GM18508 (cell line): ENCODE measurements around the gene RIPOR3.
"Not testable (repeated sequence)": the region's sequence is repeated elsewhere in the genome, so short reads cannot be mapped to it uniquely, and the experiment has no call there.

Source experiments
- ATAC-seq: cut with Tn5 transposase; IDR thresholded peaks from one replicate; pipeline ENCODE4 v1.9.1; 2021; ENCODE audit warnings: moderate number of reproducible peaks; ENCODE audit not compliant: insufficient read depth, unreplicated experiment

RIPOR3 gene

DNA sequence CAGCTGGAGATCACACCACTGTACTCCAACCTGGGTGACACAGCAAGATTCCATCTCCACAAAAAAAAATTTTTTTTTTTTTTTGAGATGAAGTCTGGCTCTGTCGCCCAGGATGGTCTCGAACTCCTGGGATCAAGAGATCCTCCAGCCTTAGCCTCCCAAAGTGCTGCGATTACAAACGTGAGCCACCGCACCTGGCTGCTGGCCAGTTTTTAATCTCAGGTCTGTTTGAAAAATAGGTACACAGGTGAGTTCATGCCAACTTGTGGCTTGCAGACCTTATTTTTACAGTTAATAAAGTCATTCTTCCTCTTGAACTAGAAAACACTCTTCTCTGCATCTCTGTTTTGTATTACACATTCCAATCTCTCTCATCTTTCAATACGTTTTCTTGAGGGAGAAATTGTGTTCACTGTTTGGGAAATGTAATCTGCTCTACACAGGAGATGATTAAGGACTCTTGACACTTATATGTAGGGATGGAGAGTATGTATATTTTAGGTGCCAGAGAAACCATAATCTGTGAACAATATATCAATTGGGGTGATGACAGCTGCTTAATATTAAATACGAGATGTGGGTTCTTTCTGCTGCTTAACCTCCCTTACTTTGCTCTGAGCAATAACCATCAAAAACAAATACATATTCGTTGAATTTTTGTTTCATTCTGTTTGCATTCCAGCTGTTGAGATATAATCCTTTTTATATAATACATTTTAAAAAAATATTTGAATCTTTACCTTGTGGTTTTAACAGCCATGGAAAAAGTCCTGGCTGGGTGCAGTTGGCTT lies 17.7 kb upstream of the RIPOR3 start:
- no peak for ATAC-seq

DNA sequence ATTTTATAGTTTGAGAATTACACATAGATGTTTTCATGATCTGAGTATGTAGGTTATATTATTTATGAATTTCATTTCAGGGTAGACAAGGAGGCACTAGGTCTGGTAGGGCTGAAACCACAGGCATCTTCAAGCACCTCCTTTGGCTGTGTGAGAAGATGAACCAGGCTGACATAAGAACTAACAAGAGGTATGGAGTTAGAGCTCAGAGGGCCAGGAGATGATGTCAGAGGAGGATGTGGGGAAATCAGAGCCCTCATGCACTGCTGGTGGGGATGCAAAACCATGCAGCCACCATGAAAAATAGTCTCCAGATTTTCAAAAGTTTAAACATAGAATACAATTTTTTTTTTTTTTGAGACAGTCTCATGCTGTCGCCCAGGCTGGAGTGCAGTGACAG lies 13.6 kb upstream of the RIPOR3 start:
- no peak for ATAC-seq

DNA sequence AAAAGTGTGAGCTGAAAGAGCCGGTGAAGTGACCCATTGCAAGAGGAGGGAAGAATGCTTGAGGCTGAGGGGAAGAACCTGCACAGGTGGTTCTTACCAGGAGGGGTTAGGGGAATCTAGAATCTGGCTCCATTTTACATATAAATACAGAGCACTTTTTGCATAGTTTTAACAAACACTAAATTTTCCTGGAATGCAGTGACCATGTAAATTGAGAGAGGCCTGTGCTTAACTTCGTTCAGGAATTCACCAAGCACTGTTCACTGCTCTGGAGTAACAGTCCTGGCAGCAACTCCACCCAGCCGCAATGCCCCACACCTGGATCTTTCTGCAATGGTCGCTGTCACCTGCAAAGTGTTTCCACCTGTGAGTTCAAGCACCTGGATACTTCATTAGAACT lies 13.2 kb upstream of the RIPOR3 start:
- ATAC-seq, result no peak

DNA sequence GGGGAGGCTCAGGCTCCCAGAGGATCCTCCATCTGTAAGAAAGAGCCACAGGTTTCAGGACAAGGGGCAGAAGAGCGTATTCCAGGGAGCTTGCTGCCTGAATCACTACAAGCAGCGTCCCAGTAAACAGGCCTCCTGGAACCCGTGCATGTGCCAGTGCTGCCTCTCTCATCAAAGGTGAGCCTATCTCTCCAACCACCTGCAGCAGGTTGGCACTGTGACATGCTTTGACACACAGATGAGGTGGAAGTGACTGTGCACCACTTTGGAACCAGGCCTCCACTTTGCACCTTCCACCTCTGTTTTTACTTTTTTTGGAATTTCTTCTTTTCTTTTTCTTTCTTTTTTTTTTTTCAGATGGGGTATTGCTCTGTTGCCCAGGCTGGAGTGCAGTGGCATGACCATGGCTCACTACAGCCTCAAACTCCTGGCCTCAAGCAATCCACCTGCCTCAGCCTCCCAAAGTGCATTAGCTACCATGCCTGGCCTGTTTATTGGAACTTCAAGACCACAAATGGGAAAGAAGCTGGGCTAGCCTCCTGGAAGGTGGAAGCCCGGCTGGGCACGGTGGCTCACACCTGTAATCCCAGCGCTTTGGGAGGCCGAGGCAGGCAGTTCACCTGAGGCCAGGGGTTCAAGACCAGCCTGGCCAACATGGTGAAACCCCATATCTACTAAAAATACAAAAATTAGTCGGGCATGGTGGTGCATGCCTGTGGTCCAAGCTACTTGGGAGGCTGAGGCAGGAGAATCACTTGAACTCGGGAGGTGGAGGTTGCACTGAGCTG lies 12.5 kb upstream of the RIPOR3 start:
- not testable (repeated sequence) for ATAC-seq

DNA sequence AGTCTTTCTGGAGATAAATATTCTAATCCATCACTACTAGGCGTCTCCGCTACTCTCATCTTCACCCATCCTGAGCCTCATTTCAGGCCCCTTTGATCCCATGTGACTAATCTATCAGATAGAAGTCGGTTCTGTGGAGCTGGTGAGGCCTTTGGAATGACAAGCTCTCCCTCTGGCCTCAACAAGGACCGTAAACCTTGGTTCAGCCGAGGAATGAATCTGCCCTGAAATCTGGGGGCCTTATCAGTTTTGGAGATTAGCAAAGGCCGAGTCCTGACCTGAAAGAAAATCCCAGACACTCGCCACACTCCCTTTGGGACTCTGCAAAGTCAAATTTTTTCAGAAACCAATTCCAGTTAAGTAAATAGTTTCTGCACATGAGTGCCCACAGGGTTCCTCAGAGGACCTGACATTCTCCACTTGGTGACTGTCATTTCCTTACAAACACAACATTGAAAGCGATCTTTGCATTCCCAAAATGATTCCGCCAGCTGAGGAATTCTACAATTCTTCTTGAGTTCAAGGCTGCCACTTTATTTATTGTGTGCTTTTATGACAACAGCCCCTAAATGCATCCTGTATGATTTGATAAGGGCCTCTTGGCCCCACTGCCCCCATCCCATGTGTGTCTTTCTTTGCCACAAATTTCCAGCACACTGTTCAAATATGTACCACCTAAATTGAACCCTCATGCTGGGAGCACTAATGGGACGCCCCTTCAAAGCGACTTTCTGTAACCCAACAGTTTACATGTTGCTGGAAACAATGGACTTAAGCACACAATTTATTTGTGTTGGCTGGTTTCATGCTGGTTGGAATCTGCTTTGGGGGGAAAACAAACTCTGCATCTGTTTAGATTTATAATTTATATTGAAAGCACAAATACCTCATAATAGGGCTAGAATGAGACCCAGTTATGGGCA lies 10.0 kb upstream of the RIPOR3 start:
- ATAC-seq, result no peak

DNA sequence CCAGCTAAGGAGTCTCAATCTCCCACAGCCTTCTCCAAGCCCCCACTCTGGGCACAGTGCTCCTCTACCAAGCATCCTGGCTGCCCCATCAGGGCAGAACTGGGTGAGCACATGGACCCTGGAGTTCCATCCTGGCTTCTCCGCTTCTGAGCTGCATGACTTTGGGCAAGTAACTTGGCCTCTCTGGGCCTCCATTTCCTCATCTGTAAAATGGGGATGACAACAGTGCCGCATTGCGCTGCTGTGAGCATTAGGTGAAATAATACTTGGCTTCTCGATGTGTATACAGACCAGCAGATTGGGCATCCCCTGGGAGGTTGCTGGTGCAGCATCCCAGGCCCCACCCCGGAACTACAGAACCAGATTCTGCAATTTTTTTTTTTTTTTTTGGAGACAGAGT lies 8.3 kb upstream of the RIPOR3 start:
- no peak for ATAC-seq

DNA sequence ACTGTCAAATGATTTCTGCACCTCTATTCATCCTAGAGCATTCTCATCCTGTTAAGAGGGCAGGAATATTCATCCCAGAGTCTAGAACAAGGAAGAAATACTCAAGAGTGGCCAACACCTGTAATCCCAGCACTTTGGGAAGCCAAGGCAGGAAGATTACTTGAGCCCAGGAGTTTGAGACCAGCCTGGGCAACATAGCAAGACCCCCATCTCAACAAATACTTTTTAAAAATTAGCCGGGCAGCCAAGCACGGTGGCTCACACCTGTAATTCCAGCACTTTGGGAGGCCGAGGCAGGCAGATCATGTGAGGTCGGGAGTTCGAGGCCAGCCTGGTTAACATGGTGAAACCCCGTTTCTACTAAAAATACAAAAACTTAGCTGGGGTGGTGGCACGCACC lies 6.9 kb upstream of the RIPOR3 start:
- not testable (repeated sequence) for ATAC-seq

DNA sequence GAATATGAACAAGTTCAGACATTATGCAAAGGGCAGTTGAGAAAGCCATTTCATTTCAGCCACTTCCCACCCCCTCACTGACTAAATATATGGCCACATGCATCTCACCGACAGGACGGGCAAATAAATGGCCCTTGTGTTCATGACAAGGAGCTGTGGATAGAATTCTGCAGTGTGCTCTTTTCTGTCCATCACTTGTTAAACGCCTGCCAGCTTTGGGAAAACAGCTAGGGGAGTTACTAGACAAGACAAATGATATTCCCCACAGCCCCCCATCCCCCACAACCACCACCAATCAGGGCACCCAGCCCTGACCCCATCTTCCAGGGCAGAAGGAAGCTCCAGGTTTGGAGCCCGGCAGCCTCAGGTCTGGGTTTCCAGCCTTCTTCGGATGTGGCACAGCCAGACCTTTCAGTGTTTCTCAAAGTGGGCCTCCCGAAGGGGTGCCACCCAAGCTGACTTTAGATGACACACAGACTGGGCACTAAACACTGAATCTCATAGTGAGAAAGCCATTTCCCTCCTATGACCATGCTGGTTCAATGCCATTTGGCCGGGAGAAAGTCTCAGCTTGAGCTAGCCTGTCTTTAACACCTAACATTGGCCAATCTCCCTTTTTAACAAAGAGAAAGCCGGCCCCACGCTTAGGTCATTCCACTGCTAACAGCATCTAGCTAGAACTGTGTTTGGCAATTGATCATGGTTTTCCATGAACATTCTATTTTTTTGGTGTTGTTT lies 4.0 kb upstream of the RIPOR3 start:
- ATAC-seq, result no peak

DNA sequence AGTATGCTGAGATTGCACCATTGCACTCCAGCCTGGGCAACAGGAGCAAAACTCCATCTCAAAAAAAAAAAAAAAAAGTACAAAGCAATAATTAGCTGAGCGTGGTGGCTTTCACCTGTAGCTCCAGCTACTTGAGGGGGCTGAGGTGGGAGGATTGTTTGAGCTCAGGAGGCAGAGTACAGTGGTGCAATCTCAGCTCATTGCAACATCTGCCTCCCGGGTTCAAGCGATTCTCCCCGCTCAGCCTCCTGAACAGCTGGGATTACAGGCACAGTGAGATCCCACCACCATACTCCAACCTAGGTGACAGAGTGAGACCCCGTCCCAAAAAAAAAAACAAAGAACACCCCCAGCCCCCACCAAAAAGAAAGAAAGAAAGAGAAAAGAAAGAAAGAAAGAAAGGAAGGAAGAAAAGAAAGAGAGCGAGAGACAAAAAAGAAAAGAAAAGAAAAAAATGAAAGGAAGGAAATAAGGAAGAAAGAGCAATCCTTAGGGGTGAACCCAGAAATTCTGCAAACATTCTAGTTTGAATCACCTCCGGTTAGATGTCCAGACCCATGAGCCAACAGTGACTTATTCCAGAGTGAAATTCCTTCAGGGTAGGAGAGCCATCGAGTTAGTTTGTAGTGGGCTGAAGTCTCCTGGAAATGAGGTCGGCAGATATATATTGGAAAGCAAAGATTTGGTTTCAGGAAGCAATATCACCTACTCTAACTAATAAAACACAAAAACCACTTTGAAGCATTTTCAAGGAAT lies 3.2 kb upstream of the RIPOR3 start:
- no peak for ATAC-seq

DNA sequence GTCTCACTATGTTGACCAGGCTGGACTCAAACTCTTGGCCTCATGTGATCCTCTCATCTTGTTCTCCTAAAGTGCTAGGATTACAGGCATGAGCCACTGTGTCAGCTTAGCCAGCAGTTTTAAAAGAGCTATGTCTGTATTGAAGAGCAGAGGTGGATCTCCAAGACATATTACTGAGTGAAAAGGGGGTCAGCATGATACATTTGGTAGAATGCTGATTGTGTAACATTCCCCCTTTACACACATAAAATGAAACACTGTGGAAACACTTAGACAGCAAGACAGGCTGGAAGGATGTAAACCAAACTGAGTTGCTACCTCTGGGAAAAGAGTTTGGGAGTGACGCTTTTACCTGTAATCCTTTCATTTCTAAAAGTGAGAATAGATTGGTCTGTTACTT lies 1.7 kb upstream of the RIPOR3 start:
- no peak for ATAC-seq

DNA sequence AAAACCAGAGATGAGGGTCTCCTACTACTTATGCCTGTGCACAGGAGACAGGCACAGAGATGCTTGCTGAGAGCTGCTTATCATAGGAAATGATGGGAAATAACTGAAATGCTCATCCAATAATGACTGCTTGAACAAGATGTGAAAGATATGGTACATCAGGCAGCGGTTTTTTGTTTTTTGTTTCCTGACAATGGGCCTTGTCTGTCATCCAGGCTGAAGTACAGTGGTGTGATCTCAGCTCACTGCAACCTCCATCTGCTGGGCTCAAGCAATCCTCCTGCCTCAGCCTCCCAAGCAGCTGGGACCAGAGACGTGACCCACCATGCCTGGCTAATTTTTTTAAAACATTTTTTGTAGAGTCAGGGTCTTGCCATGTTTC lies 1.2 kb upstream of the RIPOR3 start:
- no peak for ATAC-seq

DNA sequence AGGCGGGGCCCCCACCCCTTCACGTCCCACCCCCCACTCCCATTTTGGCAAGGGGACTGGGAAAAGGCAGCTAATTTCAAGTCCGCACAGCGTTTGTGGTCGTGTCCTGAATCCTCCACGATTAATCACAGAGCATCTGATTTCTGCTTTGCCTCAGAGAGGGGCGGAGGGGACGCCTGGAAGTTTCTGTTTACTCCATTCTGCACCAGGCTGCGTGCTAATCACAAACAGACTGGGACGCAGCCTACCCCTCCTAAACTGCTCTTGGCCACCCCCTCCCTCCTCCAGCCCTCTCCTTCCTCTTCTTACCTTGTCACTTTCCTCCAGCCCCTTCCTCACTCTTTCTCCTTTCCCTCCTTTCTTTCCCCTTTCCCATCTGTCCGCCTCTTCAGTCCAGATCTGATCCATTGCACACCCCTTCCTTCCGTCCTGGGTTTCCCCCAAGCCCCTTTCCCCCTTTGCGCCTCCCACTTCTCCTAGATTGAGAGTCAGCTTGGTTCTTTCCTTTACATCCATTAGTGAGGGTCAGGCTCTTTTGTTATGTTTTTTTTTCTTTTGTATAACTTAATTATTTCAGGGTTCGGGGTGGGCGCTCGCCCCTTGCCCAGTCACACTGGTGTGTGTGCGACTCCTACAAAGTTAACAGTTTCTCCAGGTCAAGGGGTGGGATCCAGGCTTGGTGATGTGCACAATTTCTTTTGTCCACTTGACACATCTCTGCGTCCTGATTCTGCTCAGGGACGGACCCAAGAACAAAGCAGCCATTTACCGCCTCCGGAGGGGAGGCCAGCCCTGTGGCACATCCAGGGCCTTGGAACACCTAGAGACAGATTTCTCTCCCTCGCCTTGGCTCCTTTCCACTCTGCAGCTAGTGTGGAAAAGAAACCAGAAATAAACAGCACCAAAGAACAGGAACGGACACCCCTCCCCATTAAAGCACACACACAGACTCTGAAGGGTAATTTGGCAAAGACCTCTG lies 520 bp upstream of the RIPOR3 start:
- no peak for ATAC-seq

DNA sequence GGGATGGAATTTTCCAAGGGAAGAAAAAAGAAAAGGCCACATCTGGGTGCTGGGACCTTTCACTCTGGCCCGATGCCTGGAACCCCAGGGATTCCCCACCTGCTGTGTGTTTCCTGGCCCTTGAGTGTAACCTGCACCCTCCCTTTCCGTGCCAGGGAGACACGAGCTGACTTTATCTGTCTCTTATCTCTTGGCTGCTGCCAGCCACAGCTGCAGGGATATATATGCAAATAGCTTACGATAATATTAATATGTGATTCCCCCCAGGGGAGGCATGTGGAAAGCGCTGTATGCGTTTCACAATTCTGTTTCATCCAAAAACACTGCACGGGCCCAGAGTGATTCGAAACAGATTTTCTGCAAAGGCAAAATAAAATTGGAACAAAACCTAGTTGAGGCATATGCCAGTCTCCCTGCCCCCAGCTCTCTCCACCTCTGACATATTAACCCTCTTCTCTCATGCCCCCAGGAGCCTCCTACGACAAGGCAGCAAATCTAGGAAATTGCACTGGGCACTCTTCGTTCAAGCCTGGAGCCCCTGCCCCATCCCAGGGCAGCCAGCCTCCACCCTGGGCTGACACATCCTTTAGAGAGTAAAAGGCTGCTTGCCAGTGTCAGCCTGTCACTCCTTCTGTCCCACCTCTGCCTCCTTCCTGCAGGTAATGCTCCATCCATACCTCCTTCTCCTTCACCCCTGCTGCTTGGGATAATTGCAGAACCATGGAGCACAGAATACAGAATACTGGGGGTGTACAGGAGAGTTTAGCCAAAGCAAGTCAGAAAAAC lies 1.3 kb downstream of the RIPOR3 start:
- ATAC-seq, result no peak

DNA sequence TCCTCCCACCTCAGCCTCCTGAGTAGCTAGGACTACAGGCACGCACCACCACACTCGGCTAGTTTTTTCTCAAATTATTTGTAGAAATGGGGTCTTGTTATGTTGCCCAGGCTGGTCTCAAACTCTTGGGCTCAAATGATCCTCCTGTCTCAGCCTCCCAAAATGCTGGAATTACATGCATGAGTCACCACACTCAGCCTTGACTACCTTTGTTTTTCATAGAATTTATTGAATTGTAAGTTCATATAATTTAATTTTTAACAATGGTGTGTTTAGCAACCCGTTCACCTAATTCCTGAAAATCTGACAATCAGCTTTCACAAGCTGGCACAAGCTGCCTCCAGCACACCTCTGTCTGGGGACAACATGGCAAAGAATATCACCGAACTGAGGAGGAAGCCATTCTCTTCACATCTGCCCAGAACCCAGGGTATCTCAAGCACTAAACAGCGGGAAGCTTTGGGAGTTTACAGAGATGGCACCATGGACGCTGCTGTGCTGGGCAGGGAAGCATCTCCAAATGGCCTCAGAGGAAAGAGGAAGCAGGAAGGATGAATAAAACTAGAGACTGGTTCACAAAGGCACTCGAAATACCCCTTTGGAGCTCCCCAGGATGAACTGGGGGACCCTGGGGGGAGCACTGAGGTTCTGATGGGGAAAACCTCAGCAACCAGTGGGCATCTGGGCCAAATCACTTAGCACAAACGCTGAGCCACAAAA lies 2.9 kb downstream of the RIPOR3 start:
- no peak for ATAC-seq

DNA sequence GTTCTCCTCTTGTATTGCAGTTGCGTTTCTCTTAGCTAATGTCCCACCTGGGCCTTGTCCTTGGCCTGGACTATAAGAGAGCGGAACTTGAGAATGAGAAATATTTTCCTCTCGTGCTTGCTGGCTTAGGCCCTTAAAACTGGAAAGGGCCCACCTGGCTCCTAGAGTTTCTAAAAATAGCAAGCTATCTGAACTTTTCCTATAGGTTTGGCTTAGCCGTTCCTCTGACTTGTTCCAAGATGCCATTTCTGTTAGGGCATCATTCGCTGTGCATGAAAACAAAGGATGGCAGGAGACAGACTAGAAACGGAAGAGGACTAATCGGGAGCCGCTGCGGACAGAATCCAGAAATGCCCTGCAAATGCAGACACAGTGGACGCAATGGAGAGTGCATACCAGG lies 4.5 kb downstream of the RIPOR3 start:
- ATAC-seq, result no peak

DNA sequence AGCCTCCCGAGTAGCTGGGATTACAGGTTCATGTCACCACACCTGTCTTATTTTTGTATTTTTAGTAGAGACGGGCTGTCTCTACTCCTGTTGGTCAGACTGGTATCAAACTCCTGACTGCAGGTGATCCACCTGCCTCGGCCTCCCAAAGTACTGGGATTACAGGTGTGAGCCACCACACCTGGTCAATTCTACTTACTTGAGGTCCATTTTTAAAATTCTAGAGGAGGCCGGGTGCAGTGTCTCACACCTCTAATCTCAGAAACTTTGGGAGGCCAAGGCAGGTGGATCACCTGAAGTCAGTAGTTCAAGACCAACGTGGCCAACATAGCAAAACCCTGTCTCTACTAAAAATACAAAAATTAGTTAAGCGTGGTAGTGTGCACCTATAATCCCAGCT lies 7.8 kb downstream of the RIPOR3 start:
- ATAC-seq, result no peak

DNA sequence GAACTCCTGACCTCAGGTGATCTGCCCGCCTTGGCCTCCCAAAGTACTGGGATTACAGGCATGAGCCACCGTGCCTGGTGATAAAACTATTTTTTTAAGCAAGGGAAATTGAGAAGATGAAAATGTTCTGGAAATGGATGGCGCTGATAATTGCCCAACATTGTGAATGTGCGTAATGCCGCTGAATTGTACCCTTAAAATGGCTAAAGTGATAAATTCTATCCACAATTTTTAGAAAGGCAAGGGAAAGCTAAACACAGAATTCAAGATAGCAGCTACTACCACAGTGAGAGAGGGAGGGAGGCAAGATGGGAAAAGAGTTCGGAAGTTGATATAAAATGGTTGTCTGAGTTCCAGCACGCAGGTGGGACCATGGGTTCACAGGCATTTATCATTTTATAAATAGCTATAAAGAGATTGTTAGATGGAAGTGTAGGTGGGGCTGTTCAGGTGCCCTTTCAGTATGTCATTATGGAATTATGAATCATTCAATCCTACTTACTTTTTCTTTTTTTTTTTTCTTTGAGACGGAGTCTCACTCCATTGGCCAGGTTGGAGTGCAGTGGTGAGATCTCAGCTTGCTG lies 8.3 kb downstream of the RIPOR3 start:
- ATAC-seq, result no peak
